Urothelium cell line (cell line): ENCODE measurements around the gene HLF.
A peak's percentile ranks its signal among the peaks of the same experiment; 100 is the strongest.

Experiments
- DNase-seq: peaks from one replicate; pipeline ENCODE4 v3.0.0; 2011; ENCODE audit warnings: low spot score, mixed read lengths
- FAIRE-seq: peaks from 2 replicates; lab custom pipeline; 2011; peaks lifted over from hg19 to GRCh38; lab: Jason Lieb, UNC

The HLF gene, protein sequence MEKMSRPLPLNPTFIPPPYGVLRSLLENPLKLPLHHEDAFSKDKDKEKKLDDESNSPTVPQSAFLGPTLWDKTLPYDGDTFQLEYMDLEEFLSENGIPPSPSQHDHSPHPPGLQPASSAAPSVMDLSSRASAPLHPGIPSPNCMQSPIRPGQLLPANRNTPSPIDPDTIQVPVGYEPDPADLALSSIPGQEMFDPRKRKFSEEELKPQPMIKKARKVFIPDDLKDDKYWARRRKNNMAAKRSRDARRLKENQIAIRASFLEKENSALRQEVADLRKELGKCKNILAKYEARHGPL

GRCh38 chr17:55264645-55265298, at the start of gene HLF:
HLF (plus strand) TSS chr17:55264960; CDS start chr17:55265485, 525 bp downstream.
- DNase-seq (no peak), FAIRE-seq (no peak)

DNA sequence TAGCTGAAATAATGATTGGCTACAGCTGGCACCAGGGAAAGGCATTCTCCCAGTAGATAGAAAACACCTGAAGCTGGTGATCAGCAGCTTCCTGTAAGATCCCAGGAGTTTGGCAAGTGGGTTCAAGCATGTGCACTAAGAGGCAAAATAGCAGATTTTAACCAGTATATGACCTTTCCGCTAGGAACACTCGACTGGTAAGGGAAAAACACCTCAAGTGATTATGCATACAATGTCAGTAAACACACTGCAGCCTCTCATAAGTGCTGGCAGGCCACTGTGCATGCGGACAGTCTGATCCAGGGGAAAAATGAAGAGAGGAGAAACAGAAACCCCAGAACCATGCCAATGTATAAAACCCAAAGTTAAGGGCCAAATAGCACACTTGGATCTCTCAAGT, 49.0 kb upstream of the HLF start:
- no peak for DNase-seq
- no peak for FAIRE-seq

DNA sequence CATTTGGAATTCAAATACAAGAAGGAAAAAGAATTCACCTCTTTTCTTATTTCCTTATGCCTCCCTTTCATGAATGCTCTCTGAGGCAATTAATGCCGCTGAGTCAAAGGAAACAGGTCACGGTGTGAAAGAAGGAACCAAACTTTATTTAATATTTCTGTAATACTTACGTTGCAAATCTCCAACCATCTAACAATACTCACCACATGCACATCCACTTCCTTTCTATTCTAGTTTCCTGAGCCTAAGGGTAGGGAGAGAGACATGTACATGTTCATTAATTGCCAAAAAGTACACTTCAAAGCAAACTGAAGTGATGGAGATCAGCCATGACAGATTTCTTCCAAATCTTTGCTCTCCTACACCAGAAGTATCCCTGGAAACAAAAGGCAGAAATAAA, 47.9 kb upstream of the HLF start:
- no peak for DNase-seq
- FAIRE-seq = no peak

GRCh38 chr17:55219459-55219858, 45.3 kb upstream of the HLF start:
- no peak for DNase-seq
- FAIRE-seq = no peak

GRCh38 chr17:55219934-55220333, 44.8 kb upstream of the HLF start:
- DNase-seq = no peak
- no peak for FAIRE-seq

DNA sequence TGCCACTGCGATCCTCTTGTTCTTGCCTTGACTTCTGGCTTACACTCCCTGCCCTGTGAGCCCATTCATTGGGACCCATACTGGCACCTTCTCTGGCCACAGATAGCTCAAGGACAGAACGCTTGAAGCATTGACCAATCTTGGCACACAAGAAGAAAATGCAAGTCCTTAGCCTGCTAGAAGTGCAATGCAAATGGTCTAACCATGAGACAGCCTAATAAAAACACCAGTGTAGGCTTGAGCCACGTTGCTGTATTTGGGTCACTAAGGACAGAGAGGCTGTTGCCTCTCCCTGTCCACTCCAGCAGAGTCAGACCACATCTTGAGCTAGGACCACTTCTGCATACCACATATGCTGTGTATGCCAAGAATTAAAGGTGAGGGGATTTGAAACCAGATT, 41.2 kb upstream of the HLF start:
- FAIRE-seq (no peak), DNase-seq (no peak)

DNA sequence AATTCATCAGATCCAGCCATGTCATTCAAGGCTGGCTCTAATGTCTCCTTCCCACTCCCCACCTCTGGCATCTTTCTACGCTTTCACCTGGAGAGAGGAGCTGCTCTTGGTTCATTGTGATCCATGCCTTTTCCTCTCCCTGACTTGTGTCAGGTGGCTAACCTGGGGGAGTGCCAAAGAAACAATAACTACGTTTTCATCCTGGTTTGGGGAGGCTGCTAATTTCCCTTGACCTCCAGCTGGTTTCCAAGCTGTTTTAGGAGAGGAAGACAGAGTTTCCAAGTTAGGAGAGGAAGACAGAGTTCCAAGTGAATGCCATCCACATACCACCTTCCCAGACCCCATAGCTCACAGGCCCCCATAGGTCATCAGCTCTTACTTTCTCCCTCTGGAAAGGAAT, 40.0 kb upstream of the HLF start:
- no peak for FAIRE-seq
- DNase-seq = no peak

DNA sequence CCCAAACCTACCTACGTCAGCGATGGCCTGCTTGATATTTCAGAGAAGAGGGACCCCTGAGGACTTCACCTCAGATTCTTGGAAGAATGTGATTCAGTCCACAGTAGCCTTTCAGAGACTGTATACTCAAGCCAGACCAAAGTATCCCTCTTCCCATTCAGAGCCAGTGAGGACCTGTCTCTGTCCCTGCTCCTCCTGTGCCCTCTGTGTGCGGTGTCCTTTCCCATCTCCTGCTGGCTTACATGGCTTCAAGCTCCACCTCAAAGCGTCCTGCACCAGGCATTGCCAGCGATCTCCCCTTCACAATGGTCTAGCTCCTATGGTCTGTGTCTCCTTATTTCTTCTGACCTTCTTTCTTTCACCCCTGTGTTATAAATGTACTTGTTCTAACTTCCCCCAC, 39.5 kb upstream of the HLF start:
- DNase-seq (no peak), FAIRE-seq (no peak)

DNA sequence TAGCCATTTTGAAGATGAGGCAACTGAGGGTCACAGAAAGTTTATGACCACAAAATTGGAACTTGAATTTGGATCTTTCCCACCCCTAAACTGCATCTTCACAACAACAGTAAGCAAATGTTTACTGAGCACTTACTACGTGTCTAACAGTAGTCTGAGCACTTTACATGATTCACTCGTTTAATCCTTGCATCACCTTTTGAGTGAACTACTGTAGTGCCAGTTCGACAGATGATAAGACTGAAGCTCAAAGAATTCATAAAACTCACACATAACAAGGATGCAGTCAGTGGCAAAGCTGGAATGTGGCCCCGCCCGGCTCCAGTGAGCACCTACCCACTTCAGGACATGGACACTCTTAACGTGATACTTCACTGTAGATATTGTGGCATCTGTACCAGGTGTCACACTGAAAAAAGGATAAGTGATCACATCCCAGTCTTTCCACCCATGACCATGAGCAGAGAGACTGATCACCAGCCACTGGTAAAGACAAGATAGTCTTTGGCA, 36.0 kb upstream of the HLF start:
- no peak for DNase-seq
- no peak for FAIRE-seq

GRCh38 chr17:55229276-55229675, 35.5 kb upstream of the HLF start:
- DNase-seq = no peak
- FAIRE-seq = no peak

DNA sequence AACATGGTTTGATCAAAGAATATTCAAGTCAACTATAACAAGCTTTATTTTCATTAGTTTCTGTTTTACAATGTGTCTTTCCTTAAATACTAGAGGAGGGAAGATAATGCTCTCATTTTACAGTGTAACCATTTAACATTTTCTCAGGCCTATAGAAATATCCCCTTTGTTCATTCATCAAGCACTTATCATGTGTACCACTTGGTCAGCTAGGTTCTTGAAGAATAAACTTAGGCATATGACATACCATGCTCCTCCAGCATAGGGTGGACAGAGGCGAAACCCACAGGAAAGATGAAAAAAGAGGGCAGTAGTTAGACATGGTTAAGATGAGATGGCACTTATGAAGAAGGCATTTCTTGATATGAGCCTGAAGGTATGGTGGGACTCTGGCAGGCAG, 34.0 kb upstream of the HLF start:
- no peak for FAIRE-seq

DNA sequence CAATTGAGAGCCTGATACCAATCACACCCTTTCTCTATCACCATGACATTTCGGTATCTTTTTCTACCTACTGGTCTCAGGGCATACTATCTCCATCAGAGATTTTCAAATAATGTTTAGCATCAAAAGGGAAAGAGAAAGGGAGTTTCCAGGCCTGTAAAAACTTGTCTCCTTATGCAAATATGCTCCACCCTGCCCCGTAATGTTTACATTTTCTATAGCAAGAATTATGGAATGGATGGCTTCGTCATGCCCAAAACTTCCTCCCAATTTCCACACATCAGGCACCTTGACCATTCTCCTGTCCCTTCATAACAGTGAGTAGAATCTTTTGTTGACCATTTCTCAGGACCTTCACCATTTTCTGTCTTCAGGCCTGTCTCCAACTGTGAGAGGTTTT, 30.9 kb upstream of the HLF start:
- no peak for FAIRE-seq
- DNase-seq = no peak

More for the DNA sequence above, 34.0 kb upstream of the HLF start:
- no peak for DNase-seq

DNA sequence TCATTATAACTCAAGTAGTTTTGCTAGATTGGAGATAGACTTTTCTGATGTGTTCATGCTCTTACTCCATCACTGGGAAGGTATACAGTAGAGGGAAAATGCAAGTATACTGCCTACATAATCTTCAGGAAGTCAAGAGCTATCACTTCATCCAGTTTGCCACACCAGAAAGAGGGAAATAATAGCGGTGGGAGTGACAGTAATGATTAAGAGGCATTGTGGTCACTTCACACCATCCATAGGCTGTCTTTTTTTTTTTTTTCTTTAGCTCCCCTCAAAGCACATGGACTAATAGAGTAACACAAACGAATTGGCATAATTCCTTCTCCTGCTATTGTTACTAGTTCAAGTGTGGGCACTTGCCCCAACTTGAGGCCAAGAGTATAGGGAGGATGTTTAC, 28.4 kb upstream of the HLF start:
- DNase-seq (no peak), FAIRE-seq (no peak)

GRCh38 chr17:55237268-55237667, 27.5 kb upstream of the HLF start:
- no peak for DNase-seq
- no peak for FAIRE-seq

DNA sequence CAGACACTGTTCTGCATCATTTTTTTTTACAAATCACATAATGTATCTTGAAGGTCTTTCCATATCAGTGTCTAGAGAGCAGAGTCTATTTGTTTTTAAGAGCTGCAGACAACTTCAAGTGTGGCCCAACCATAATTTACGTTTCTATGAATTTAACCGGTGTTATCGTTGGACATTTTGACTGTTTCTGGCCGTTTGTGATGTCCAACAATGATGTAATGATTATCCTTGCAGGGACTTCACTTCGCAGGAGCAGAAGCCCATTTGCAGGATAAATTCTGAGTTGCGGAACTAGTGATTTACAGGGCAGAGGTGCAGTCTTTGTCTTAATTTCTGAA, 26.9 kb upstream of the HLF start:
- DNase-seq (no peak), FAIRE-seq (no peak)

GRCh38 chr17:55238179-55238930, 26.4 kb upstream of the HLF start:
- DNase-seq (peak; percentile 98), FAIRE-seq (no peak)

GRCh38 chr17:55238931-55239297, 25.8 kb upstream of the HLF start:
- no peak for FAIRE-seq

DNA sequence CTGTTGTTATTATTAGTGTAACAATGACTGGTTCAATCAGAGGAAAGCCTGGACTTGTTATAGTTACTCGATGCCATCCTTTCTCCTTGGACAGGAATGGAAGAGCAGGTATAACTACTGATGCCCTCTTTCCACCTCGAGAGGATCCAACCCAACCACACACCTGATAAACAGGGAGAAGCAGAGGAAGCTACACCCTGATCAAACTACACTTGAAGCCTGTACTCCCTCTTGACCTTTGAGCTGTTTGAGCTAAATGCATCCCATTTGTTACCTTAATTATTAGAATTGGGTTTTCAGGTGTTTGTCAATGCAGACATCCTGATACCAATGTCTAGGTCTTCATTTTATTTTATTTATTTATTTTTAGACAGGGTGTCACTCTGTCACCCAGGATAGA, 23.7 kb upstream of the HLF start:
- DNase-seq (no peak), FAIRE-seq (no peak)

More at GRCh38 chr17:55238931-55239297, 25.8 kb upstream of the HLF start:
- DNase-seq = peak; percentile 52

GRCh38 chr17:55242476-55242875, 22.3 kb upstream of the HLF start:
- no peak for DNase-seq
- FAIRE-seq = no peak

GRCh38 chr17:55245986-55246385, 18.8 kb upstream of the HLF start:
- DNase-seq (no peak), FAIRE-seq (no peak)

DNA sequence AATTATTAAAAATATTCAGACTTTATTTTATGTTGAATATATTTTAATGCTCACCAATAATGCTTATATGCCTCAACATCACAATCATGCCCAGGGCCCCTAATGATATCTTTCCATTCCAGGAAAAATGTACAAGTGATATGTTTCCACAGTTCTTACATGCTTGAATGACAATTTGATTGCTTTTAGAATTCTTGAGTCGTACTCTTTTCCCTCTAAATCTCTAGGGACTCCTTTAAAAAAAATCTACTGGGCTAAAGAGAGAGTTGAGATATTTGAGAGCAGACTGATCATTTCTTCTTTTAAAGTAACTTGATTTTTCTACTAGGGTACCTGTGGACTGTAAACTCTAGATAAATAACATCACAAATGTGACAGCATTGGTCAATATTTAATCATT, 18.2 kb upstream of the HLF start:
- DNase-seq (no peak), FAIRE-seq (no peak)

- FAIRE-seq (no peak), DNase-seq (no peak)
Observed at GRCh38 chr17:55248077-55248476, 16.7 kb upstream of the HLF start.
